Pancreas (tissue), 10 donors: ENCODE data around the gene MCRIP2. TPM values are rescaled to one million over a fixed set of nuclear protein-coding genes. Genes with fewer than 3 reads are reported as not detected.
A peak's percentile ranks its signal among the peaks of the same experiment; 100 is the strongest.

Source experiments
- ATAC-seq, 4 donors: fragments of 200-7000 bp; cut with Tn5 transposase; one replicate each; pipeline versions ENCODE4 v1.8.0 to v1.9.1; 2020; ENCODE audit warnings: mild to moderate bottlenecking in 4 of 4, moderate library complexity in 4 of 4
- DNase-seq, 6 donors: peaks; one replicate each; pipeline ENCODE4 v3.0.0-alpha.2; 2020
- FAIRE-seq: peaks from 2 replicates; lab custom pipeline; 2012; peaks lifted over from hg19 to GRCh38; lab: Jason Lieb, UNC
- H3K27ac ChIP-seq, 4 donors: fragments of 200-600 bp; sonication (generic); 1 replicate in 3 of 4; 2 replicates in 1 of 4; pipeline versions ENCODE4 v1.5.0 to v1.8.0; 2020
- H3K27me3 ChIP-seq, 4 donors: fragments of 200-600 bp; one replicate each; pipeline ENCODE4 v1.8.0; 2021
- H3K36me3 ChIP-seq, 3 donors: fragments of 200-600 bp; sonication (generic) in 1 of 3; one replicate each; pipeline versions ENCODE4 v1.5.0 to v1.8.0; 2020 to 2021
- H3K4me1 ChIP-seq, 3 donors: fragments of 200-600 bp; one replicate each; pipeline ENCODE4 v1.8.0; 2021
- H3K4me3 ChIP-seq, 4 donors: fragments of 200-600 bp; sonication (generic) in 2 of 4; one replicate each; pipeline versions ENCODE4 v1.5.0 to v1.8.0; 2020 to 2021
- H3K9me3 ChIP-seq, 4 donors: fragments of 200-600 bp; one replicate each; pipeline ENCODE4 v1.8.0; 2021
- WGBS, 2 donors: extraction: QIAGEN DNeasy Blood & Tissue Kit; methylation state at CpG; one replicate each; pipeline ENCODE4 v1.1.7; 2013; 5-methylcytosine and 5-hydroxymethylcytosine counted together
- intact Hi-C, 3 donors: fragments of 100-400 bp; cut with DNase I; formaldehyde crosslinking; loops; one replicate each; pipeline versions ENCODE4 v1.11.1 to v1.14.2; 2022
- polyA plus RNA-seq, 2 donors: library from polyadenylated mRNA; stranded (reverse); fragments of 200-250 nt; gene quantifications; one replicate each; pipeline ENCODE4 v1.2.3, GENCODE V29; 2013
- total RNA-seq, 6 donors: library from RNA; stranded (reverse); fragmentation: NEBNext Ultra II Directional in 4 of 6; extraction: Animal tissue kit (Norgen Biotek cat#: 25700) in 4 of 6; gene quantifications; one replicate each; pipeline versions ENCODE4 v1.2.1 to v1.2.4, GENCODE V29; 2021 to 2023
- TF ChIP-seq, protein P1 (sequence below), 4 donors: fragments of 200-600 bp; sonication (generic) in 3 of 4; IDR thresholded peaks; one replicate each; pipeline versions ENCODE4 v1.5.0 to v1.8.0; 2021; ENCODE audit warnings: antibody characterized with exemption in 4 of 4
- donor health status: healthy with polysubstance abuse.
- donor health status: DM: no; HTN: no; CAD: no; lungs with moderate emphysema.
- donor health status: DM: no; HTN: no; CAD: no.
- donor health status: control.
- donor health status: control.
- donor health status: Bipolar disorder and iron deficiency.
- donor health status: DM: yes; HTN: yes; CAD: no.
- donor health status: DM: no; HTN: no; CAD: no.
- donor health status: DM: no; HTN: no; CAD: no.
- donor health status: DM: yes; HTN: yes; CAD: no.

Gene MCRIP2
- total and polyA plus RNA-seq, 8 donors, result 19.0 to 89.3 (median 27.7) TPM

DNA sequence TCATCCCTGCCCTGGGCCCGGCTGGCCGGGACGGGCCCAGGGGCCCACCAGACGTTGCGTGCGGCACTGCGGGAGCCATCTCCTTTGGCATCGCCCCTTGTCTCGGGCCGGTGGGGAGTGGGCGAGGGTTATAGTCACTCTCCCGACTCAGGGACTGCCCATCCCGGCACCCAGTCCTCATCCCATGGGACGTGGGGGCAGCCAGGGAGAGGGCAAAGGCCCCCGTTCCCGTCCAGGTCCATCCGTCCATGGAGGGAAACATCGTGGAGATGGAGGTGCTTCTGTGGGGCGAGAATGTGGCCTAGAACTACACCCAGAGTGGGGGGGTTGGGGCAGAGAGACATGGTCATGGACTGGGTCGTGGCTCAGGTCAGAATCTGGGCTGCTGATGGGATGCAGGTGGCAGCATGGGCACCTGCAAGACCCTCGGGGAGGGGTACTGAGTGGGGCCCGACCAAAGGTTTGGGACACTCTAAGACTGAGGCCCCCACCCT is 5.1 kb downstream of the MCRIP2 start:
- 79 to 85% methylated on average over 19 to 22 of the region's 22 CpGs for WGBS, 2 donors
- Histone ChIP-seq H3K27ac (peak overlapping the region in 2 of 4 donors; percentile 18 to 91), H3K36me3 (no peaks in the 10 kb centered on the region), H3K9me3 (no peaks in the 10 kb centered on the region), H3K4me1 (peaks cover 25 to 35% (median 33%) of the 10 kb centered on the region in 3 donors), H3K4me3 (no peak overlapping the region), H3K27me3 (no peaks in the 10 kb centered on the region)
- FAIRE-seq (no peak), ATAC-seq (no peak), DNase-seq (no peak)
- TF ChIP-seq, protein P1, sequence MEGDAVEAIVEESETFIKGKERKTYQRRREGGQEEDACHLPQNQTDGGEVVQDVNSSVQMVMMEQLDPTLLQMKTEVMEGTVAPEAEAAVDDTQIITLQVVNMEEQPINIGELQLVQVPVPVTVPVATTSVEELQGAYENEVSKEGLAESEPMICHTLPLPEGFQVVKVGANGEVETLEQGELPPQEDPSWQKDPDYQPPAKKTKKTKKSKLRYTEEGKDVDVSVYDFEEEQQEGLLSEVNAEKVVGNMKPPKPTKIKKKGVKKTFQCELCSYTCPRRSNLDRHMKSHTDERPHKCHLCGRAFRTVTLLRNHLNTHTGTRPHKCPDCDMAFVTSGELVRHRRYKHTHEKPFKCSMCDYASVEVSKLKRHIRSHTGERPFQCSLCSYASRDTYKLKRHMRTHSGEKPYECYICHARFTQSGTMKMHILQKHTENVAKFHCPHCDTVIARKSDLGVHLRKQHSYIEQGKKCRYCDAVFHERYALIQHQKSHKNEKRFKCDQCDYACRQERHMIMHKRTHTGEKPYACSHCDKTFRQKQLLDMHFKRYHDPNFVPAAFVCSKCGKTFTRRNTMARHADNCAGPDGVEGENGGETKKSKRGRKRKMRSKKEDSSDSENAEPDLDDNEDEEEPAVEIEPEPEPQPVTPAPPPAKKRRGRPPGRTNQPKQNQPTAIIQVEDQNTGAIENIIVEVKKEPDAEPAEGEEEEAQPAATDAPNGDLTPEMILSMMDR (IDR thresholded peaks at IDR 0.05), result no peak
- intact Hi-C loops, result no loop called here

DNA sequence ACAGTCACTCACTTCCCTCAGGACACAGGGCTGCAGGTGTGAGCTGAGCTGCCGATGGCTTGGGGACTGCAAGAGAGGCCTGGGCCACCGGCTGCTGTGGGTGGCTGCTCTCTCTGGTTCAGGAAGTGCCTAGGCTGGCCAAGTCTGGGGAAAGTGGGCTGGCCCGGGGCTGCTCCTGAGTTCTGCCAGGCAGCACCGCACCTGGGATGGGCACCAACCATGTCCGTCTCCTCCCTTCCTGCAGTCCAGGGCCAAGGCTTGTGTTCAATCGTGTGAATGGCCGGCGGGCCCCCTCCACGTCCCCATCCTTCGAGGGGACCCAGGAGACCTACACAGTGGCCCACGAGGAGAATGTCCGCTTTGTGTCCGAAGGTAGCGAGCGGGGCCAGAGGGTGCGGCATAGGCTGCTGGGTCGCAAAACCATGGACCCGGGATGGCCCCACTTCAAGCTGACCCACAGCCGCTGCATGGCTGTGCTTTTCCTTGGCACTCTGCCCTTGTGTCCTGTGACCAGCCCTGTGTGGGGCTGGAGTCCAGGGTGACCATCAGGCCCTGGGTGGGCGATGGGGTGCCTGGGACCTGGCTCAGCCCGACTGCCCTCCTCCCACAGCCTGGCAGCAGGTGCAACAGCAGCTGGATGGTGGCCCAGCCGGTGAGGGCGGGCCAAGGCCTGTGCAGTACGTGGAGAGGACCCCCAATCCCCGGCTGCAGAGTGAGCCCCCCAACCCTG is 5.7 kb downstream of the MCRIP2 start:
- Histone ChIP-seq H3K27me3 (no peaks in the 10 kb centered on the region), H3K36me3 (no peaks in the 10 kb centered on the region), H3K9me3 (no peaks in the 10 kb centered on the region), H3K4me3 (no peak overlapping the region), H3K27ac (peak overlapping the region; percentile 74 to 91 (median 86)), H3K4me1 (peaks cover 25 to 35% (median 33%) of the 10 kb centered on the region in 3 donors)
- DNase-seq, result peak in 4 of 6 donors; percentile 58 to 88 (median 67)
- TF ChIP-seq, protein P1 (IDR thresholded peaks at IDR 0.05), result no peak
- intact Hi-C loops, result no loop called here
- peak in 3 of 4 donors; percentile 3 to 40 (median 10) for ATAC-seq
- no peak for FAIRE-seq
- WGBS, 2 donors, result 51 to 52% methylated on average over 25 of the region's 25 CpGs

DNA sequence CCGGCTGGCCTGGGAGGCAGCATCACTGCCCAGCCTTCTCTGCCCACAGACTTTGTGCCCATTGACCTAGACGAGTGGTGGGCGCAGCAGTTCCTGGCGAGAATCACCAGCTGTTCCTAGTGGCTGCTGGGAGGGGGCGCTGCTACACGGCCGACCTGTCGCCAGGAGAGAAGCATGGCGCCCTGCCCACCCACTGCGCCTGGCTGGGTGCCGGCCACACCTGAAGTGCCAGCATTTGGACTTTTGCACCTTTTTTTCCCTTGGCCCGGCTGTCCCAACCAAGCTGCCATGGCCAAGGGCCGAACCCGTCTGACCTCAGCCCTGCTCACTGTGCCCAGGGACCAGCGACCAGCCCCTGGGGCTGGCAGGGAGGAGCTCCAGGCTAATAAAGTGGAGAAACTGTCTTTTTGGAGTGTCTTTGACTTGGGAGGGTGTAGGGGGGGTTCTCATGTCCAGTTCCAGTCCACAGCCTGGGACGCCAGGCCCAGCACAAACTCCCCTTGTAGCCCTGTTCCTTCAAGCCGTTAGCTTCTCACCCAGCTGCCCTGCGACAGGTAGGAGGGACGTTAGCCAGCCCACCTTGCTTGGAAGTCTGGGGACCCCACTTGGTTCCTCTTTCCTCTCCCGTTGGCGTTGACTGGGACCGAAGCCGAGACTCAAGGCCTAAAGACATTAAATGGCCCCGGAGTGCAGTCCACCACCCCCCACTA is 6.6 kb downstream of the MCRIP2 start:
- Histone ChIP-seq H3K27ac (peak overlapping the region; percentile 74 to 91 (median 86)), H3K36me3 (peaks cover 0 to 4% (median 0%) of the 10 kb centered on the region in 3 donors), H3K4me3 (peak overlapping the region; percentile 59 to 86 (median 70)), H3K4me1 (peaks cover 23 to 30% (median 29%) of the 10 kb centered on the region in 3 donors), H3K9me3 (no peaks in the 10 kb centered on the region), H3K27me3 (no peaks in the 10 kb centered on the region)
- DNase-seq, result peak; percentile 85 to 91 (median 86)
- ATAC-seq, result peak; percentile 57 to 76 (median 70)
- FAIRE-seq, result no peak
- WGBS, 2 donors, result 20 to 25% methylated on average over 23 to 24 of the region's 24 CpGs
- TF ChIP-seq, protein P1 (IDR thresholded peaks at IDR 0.05), result peak in 3 of 4 donors; percentile 23 to 46 (median 30)
- intact Hi-C loops, result no loop called here

DNA sequence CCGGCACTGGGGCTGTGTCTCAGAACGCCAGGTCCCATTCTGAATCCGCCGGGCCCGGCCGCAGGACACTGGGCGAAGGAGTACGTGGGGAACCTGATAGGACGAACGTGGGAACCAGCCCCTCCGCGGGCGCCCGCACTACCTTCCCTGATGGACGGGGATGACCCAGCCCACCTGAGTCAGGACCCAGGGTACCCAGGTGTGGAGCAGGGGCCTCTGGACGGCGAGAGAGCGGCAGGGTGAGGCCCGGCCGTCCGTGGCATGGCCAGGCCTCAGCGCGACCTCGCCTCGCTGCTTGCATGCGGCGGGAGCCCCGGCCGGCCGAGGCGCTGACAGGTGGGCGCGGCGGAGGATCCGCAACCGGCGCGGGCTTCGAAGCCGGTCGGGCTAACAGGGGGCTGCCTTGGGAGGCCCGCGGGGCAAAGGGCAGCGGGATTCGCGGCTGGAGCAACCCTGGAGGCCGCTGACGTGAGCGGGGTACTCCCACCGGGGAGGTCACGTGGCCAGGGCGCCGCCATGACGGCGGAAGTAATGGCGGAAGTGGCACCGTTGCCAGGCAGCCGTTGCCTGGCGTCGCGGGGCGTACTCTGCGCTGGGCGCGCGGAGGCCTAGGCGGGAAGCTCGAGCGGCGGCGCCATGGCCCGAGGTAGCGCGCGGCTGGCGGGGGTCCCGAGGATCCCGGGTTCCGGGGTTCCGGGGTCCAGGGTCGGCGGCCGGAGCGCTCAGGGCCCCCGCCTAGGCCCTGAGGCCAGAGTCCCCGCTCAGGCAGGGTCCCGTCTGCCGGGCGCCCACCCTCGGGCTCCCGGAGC is 7.4 kb downstream of the MCRIP2 start, which contains the start of gene WDR90:
WDR90 (plus strand) TSS at position 585 of the 809 bp plus-strand sequence; CDS start at position 637, 52 bp downstream.
- Histone ChIP-seq H3K4me3 (peak within 1 kb of the TSS; percentile 59 to 86 (median 70)), H3K27ac (peak within 1 kb of the TSS; percentile 74 to 91 (median 86)), H3K4me1 (peaks cover 18 to 29% (median 27%) of the 10 kb centered on the region in 3 donors), H3K27me3 (no peaks in the 10 kb centered on the region), H3K36me3 (peaks cover 0 to 12% (median 0%) of the 10 kb centered on the region in 3 donors), H3K9me3 (no peaks in the 10 kb centered on the region)
- peak; percentile 85 to 92 (median 88) for ATAC-seq
- 3 to 4% methylated on average over 83 to 91 of the region's 91 CpGs for WGBS, 2 donors
- peak; percentile 87 to 96 (median 92) for DNase-seq
- TF ChIP-seq, protein P1 (IDR thresholded peaks at IDR 0.05), result no peak
- intact Hi-C loops, result no loop called here
- FAIRE-seq, result no peak
